BLaER1 treated with 17β-estradiol and CSF1 and Interleukin-3, amounts not matched to agents 10 nM and 100 nM (cell line): ENCODE measurements around the gene IDI1.
"Not testable (repeated sequence)": the region's sequence is repeated elsewhere in the genome, so short reads cannot be mapped to it uniquely, and the experiment has no call there.

Experiments used
- H3K27ac ChIP-seq, 11 experiments: shearing (Covaris generic); formaldehyde crosslinking; 2 replicates each; pipeline ENCODE4 v1.8.1; 2022
- H3K27me3 ChIP-seq, 11 experiments: shearing (Covaris generic); formaldehyde crosslinking; 2 replicates each; pipeline ENCODE4 v1.8.1; 2022
- H3K36me3 ChIP-seq, 11 experiments: shearing (Covaris generic); formaldehyde crosslinking; 2 replicates each; pipeline ENCODE4 v1.8.1; 2022
- H3K4me1 ChIP-seq, 10 experiments: shearing (Covaris generic); formaldehyde crosslinking; 2 replicates each; pipeline ENCODE4 v1.8.1; 2022
- H3K4me2 ChIP-seq, 11 experiments: shearing (Covaris generic); formaldehyde crosslinking; 2 replicates each; pipeline ENCODE4 v1.8.1; 2022
- H3K4me3 ChIP-seq, 10 experiments: shearing (Covaris generic); formaldehyde crosslinking; 2 replicates each; pipeline ENCODE4 v1.8.1; 2022
- H3K9ac ChIP-seq, 11 experiments: shearing (Covaris generic); formaldehyde crosslinking; 2 replicates each; pipeline ENCODE4 v1.8.1; 2022
- H3K9me3 ChIP-seq, 11 experiments: shearing (Covaris generic); formaldehyde crosslinking; replicated peaks in 1 of 11; 2 replicates each; pipeline ENCODE4 v1.8.1; 2022
- H4K20me1 ChIP-seq, 11 experiments: shearing (Covaris generic); formaldehyde crosslinking; 2 replicates each; pipeline ENCODE4 v1.8.1; 2022
- Cebpa-rat ChIP-seq, 11 experiments: shearing (Covaris generic); IDR thresholded peaks; 2 replicates each; pipeline ENCODE4 v1.8.1; 2022

The IDI1 gene

GRCh38 chr10:1068380-1069361 is 19.8 kb upstream of the IDI1 start:
- Histone ChIP-seq H3K4me3 (no peak overlapping the region), H3K4me2 (peak overlapping the region in 10 of 11 experiments; percentile 3 to 49 (median 33); a peak in 13 of 22 replicates), H3K27me3 (no peaks in the 10 kb centered on the region), H3K9ac (no peak overlapping the region), H3K9me3 (peaks cover 0 to 4% (median 0%) of the 10 kb centered on the region in 11 experiments; a peak in 2 of 22 replicates), H4K20me1 (peaks cover 0 to 75% (median 17%) of the 10 kb centered on the region in 11 experiments; a peak in 17 of 22 replicates), H3K27ac (peak overlapping the region in 4 of 11 experiments; percentile 41 to 51 (median 45); a peak in 4 of 22 replicates), H3K4me1 (peaks cover 30 to 52% (median 39%) of the 10 kb centered on the region in 10 experiments), H3K36me3 (peaks cover 20 to 55% (median 30%) of the 10 kb centered on the region in 11 experiments)
- no peak for TF ChIP-seq Cebpa-rat (IDR thresholded peaks at IDR 0.05)

- H3K4me2 ChIP-seq, H3K9me3 ChIP-seq, H3K27me3 ChIP-seq, H3K27ac ChIP-seq, H3K9ac ChIP-seq, H3K4me3 ChIP-seq: not testable (repeated sequence)
- H3K36me3 ChIP-seq: peaks cover 2 to 45% (median 12%) of the 10 kb centered on the region in 11 experiments; a peak in 16 of 22 replicates
- H3K4me1 ChIP-seq: peaks cover 49 to 71% (median 58%) of the 10 kb centered on the region in 10 experiments
- peaks cover 0 to 75% (median 26%) of the 10 kb centered on the region in 11 experiments; a peak in 16 of 22 replicates for H4K20me1 ChIP-seq
Observed at GRCh38 chr10:1066734-1067133, 17.8 kb upstream of the IDI1 start.

GRCh38 chr10:1064964-1065247 is 16.0 kb upstream of the IDI1 start:
- H4K20me1 ChIP-seq: peaks cover 0 to 80% (median 36%) of the 10 kb centered on the region in 11 experiments; a peak in 16 of 22 replicates
- peak overlapping the region in 8 of 11 experiments; percentile 80 to 95 (median 89); a peak in 13 of 22 replicates for H3K4me2 ChIP-seq
- peaks cover 0 to 42% (median 7%) of the 10 kb centered on the region in 11 experiments; a peak in 13 of 22 replicates for H3K36me3 ChIP-seq
- no peak for TF ChIP-seq Cebpa-rat (IDR thresholded peaks at IDR 0.05)
- H3K27me3 ChIP-seq: no peaks in the 10 kb centered on the region
- peak overlapping the region in 8 of 11 experiments; percentile 52 to 98 (median 76); a peak in 13 of 22 replicates for H3K27ac ChIP-seq
- peaks cover 0 to 4% (median 0%) of the 10 kb centered on the region in 11 experiments; a peak in 2 of 22 replicates for H3K9me3 ChIP-seq
- peak overlapping the region in 4 of 11 experiments; percentile 67 to 82 (median 79); a peak in 8 of 22 replicates for H3K9ac ChIP-seq
- H3K4me3 ChIP-seq: no peak overlapping the region
- H3K4me1 ChIP-seq: peaks cover 63 to 81% (median 70%) of the 10 kb centered on the region in 10 experiments

GRCh38 chr10:1063232-1063865 is 14.4 kb upstream of the IDI1 start:
- peak overlapping the region; percentile 11 to 82 (median 56); a peak in 18 of 22 replicates for H3K9ac ChIP-seq
- H3K27ac ChIP-seq: peak overlapping the region in 9 of 11 experiments; percentile 13 to 98 (median 74); a peak in 17 of 22 replicates
- peaks cover 0 to 82% (median 43%) of the 10 kb centered on the region in 11 experiments; a peak in 16 of 22 replicates for H4K20me1 ChIP-seq
- H3K36me3 ChIP-seq: peaks cover 4 to 53% (median 18%) of the 10 kb centered on the region in 11 experiments; a peak in 16 of 22 replicates
- no peaks in the 10 kb centered on the region for H3K27me3 ChIP-seq
- no peak for TF ChIP-seq Cebpa-rat (IDR thresholded peaks at IDR 0.05)
- H3K4me3 ChIP-seq: peak overlapping the region in 6 of 10 experiments; percentile 4 to 38 (median 21); a peak in 6 of 20 replicates
- peaks cover 66 to 82% (median 74%) of the 10 kb centered on the region in 10 experiments for H3K4me1 ChIP-seq
- peaks cover 0 to 4% (median 0%) of the 10 kb centered on the region in 11 experiments; a peak in 2 of 22 replicates for H3K9me3 ChIP-seq
- H3K4me2 ChIP-seq: peak overlapping the region; percentile 80 to 99 (median 90)

- peaks cover 62 to 83% (median 76%) of the 10 kb centered on the region in 10 experiments for H3K4me1 ChIP-seq
- H3K27me3 ChIP-seq: no peaks in the 10 kb centered on the region
- peak overlapping the region; percentile 80 to 99 (median 90) for H3K4me2 ChIP-seq
- H3K9ac ChIP-seq: peak overlapping the region in 10 of 11 experiments; percentile 28 to 82 (median 56); a peak in 16 of 22 replicates
- peaks cover 0 to 78% (median 46%) of the 10 kb centered on the region in 11 experiments; a peak in 16 of 22 replicates for H4K20me1 ChIP-seq
- no peak for TF ChIP-seq Cebpa-rat (IDR thresholded peaks at IDR 0.05)
- H3K36me3 ChIP-seq: peaks cover 4 to 46% (median 18%) of the 10 kb centered on the region in 11 experiments; a peak in 16 of 22 replicates
- H3K4me3 ChIP-seq: peak overlapping the region in 7 of 10 experiments; percentile 7 to 38 (median 23); a peak in 8 of 20 replicates
- H3K27ac ChIP-seq: peak overlapping the region in 9 of 11 experiments; percentile 13 to 98 (median 74); a peak in 17 of 22 replicates
- H3K9me3 ChIP-seq: peaks cover 0 to 4% (median 0%) of the 10 kb centered on the region in 11 experiments; a peak in 2 of 22 replicates
Observed at GRCh38 chr10:1061930-1062774, 13.2 kb upstream of the IDI1 start.

- peak overlapping the region; percentile 80 to 99 (median 91) for H3K4me2 ChIP-seq
- no peak for TF ChIP-seq Cebpa-rat (IDR thresholded peaks at IDR 0.05)
- peak overlapping the region in 4 of 11 experiments; percentile 2 to 20 (median 12); a peak in 3 of 22 replicates for H3K9ac ChIP-seq
- no peak overlapping the region; a peak in 1 of 20 replicates for H3K4me3 ChIP-seq
- H3K36me3 ChIP-seq: peaks cover 0 to 38% (median 13%) of the 10 kb centered on the region in 11 experiments; a peak in 14 of 22 replicates
- H4K20me1 ChIP-seq: peaks cover 5 to 75% (median 48%) of the 10 kb centered on the region in 11 experiments; a peak in 20 of 22 replicates
- H3K9me3 ChIP-seq: no peaks in the 10 kb centered on the region
- peak overlapping the region in 8 of 11 experiments; percentile 25 to 100 (median 98); a peak in 11 of 22 replicates for H3K27ac ChIP-seq
- no peaks in the 10 kb centered on the region for H3K27me3 ChIP-seq
- peaks cover 67 to 80% (median 77%) of the 10 kb centered on the region in 10 experiments for H3K4me1 ChIP-seq
Observed at GRCh38 chr10:1059902-1060301, 11.0 kb upstream of the IDI1 start.

GRCh38 chr10:1058017-1058416 is 9.1 kb upstream of the IDI1 start:
- peaks cover 15 to 40% (median 31%) of the 10 kb centered on the region in 11 experiments for H3K36me3 ChIP-seq
- H3K4me3 ChIP-seq: peak overlapping the region; percentile 87 to 100 (median 98)
- H3K4me2 ChIP-seq: peak overlapping the region; percentile 80 to 99 (median 91)
- H3K27me3 ChIP-seq: no peaks in the 10 kb centered on the region
- H3K9ac ChIP-seq: peak overlapping the region; percentile 94 to 100 (median 99)
- peaks cover 74 to 80% (median 75%) of the 10 kb centered on the region in 10 experiments for H3K4me1 ChIP-seq
- H3K27ac ChIP-seq: peak overlapping the region; percentile 96 to 100 (median 99); a peak in 21 of 22 replicates
- H3K9me3 ChIP-seq: no peaks in the 10 kb centered on the region
- no peak for TF ChIP-seq Cebpa-rat (IDR thresholded peaks at IDR 0.05)
- peaks cover 19 to 75% (median 55%) of the 10 kb centered on the region in 11 experiments; a peak in 20 of 22 replicates for H4K20me1 ChIP-seq
